HepG2 (cell line): ENCODE results near the gene CADM2. TPM values are rescaled to one million over a fixed set of nuclear protein-coding genes. Genes with fewer than 3 reads are reported as not detected.
A peak's percentile ranks its signal among the peaks of the same experiment; 100 is the strongest.

Experiments
- ATAC-seq: fragments of 200-7000 bp; cut with Tn5 transposase; 3 replicates; pipeline ENCODE4 v1.9.1; 2020; ENCODE audit warnings: mild to moderate bottlenecking, moderate library complexity
- BruUV-seq: library from RNA; stranded (reverse); fragments of 400-500 nt; replicated peaks from 2 replicates; lab custom pipeline; 2021; lab: Mats Ljungman, UMichigan
- CTCF ChIA-PET: fragments of 300-600 bp; formaldehyde crosslinking; extraction: SDS; loops from one replicate; lab custom pipeline; 2021; ENCODE audit warnings: low total read pairs, inconsistent platforms, low intra/inter-chr PET ratio; lab: Yijun Ruan, JAX
- POLR2A ChIA-PET: fragments of 350-600 bp; sonication (Branson Sonifier 250); formaldehyde crosslinking; loops from one replicate; lab custom pipeline; 2020; ENCODE audit warnings: antibody characterized with exemption, inconsistent platforms; lab: Yijun Ruan, JAX
- DNase-seq: peaks from one replicate; pipeline ENCODE4 v3.0.0-alpha.2; 2015; ENCODE audit warnings: low spot score
- FAIRE-seq: peaks from 3 replicates; lab custom pipeline; 2011; peaks lifted over from hg19 to GRCh38; lab: Jason Lieb, UNC
- H2AFZ ChIP-seq: one replicate; pipeline ENCODE4 v1.6.1; 2011; ENCODE audit warnings: low read length, inconsistent platforms
- H3K27ac ChIP-seq: fragments of 300-600 bp; 3 replicates; pipeline ENCODE4 v1.8.0; 2011; ENCODE audit warnings: mixed run types, mild to moderate bottlenecking, mixed read lengths, low read length, inconsistent platforms; ENCODE audit not compliant: insufficient read depth; ENCODE audit errors: extremely low read length
- H3K27me3 ChIP-seq, 2 experiments: fragments of 200-600 bp in 1 of 2; 2 replicates in 1 of 2; 3 replicates in 1 of 2; pipeline versions ENCODE4 v1.6.0 to v1.8.0; 2011; ENCODE audit warnings: low read length in 2 of 2, mild to moderate bottlenecking in 2 of 2, moderate library complexity in 2 of 2, inconsistent platforms in 1 of 2; ENCODE audit not compliant: insufficient read depth in 2 of 2, control insufficient read depth in 1 of 2
- H3K36me3 ChIP-seq, 2 experiments: fragments of 200-600 bp in 1 of 2; replicated peaks in 1 of 2; 2 replicates in 1 of 2; 3 replicates in 1 of 2; pipeline versions ENCODE4 v1.5.1 to v1.8.0; 2011; ENCODE audit warnings: low read length in 2 of 2, inconsistent platforms in 1 of 2; ENCODE audit not compliant: insufficient read depth in 2 of 2, control insufficient read depth in 1 of 2
- H3K4me1 ChIP-seq: 2 replicates; pipeline ENCODE4 v1.5.1; 2012; ENCODE audit warnings: low read length, inconsistent platforms; ENCODE audit not compliant: insufficient read depth
- H3K4me2 ChIP-seq: 2 replicates; pipeline ENCODE4 v1.6.0; 2011; ENCODE audit warnings: low read depth, low read length, inconsistent platforms
- H3K4me3 ChIP-seq, 3 experiments: fragments of 200-600 bp in 1 of 3; sonication (generic), shearing (Covaris generic) in 1 of 3; replicated peaks in 1 of 3; 2 replicates each; pipeline ENCODE4 v1.5.1; 2011 to 2016; ENCODE audit warnings: low read length in 3 of 3, inconsistent platforms in 2 of 3, low read depth in 2 of 3, mild to moderate bottlenecking in 2 of 3, control low read depth in 1 of 3, mixed read lengths in 1 of 3; ENCODE audit not compliant: insufficient read depth in 1 of 3
- H3K79me2 ChIP-seq: one replicate; pipeline ENCODE4 v1.6.1; 2011; ENCODE audit warnings: low read length, inconsistent platforms; ENCODE audit not compliant: insufficient read depth
- H3K9ac ChIP-seq: 2 replicates; pipeline ENCODE4 v1.6.0; 2011; ENCODE audit warnings: mild to moderate bottlenecking, low read depth, low read length, inconsistent platforms; ENCODE audit not compliant: insufficient read depth
- H3K9me3 ChIP-seq: 2 replicates; pipeline ENCODE4 v1.5.1; 2012; ENCODE audit warnings: mild to moderate bottlenecking, low read length
- H4K20me1 ChIP-seq: 2 replicates; pipeline ENCODE4 v1.6.0; 2011; ENCODE audit warnings: inconsistent platforms, mild to moderate bottlenecking, low read length, moderate library complexity; ENCODE audit not compliant: insufficient read depth
- KAT8 ChIP-seq: IDR thresholded peaks from 2 replicates; pipeline ENCODE4 v1.6.1; 2016; ENCODE audit warnings: missing genetic modification reagents, missing compliant biosample characterization
- MAFF ChIP-seq: IDR thresholded peaks from 2 replicates; pipeline ENCODE4 v1.6.1; 2011; ENCODE audit warnings: low read depth, low read length, improper control_type of control experiment
- MAFK ChIP-seq, 2 experiments: IDR thresholded peaks in 1 of 2; conservative IDR thresholded peaks in 1 of 2; 2 replicates each; pipeline ENCODE4 v1.6.1; 2011; ENCODE audit warnings: improper control_type of control experiment in 2 of 2, low read length in 2 of 2
- SETDB1 ChIP-seq: sonication (generic); formaldehyde crosslinking; IDR thresholded peaks from 2 replicates; pipeline ENCODE4 v1.5.1; 2020; ENCODE audit warnings: missing genetic modification reagents, mild to moderate bottlenecking, borderline replicate concordance
- ZFP37 ChIP-seq: sonication (generic); formaldehyde crosslinking; IDR thresholded peaks from 2 replicates; pipeline ENCODE4 v1.4.0; 2020; ENCODE audit warnings: missing genetic modification reagents, borderline replicate concordance
- ZNF124 ChIP-seq: sonication (generic); formaldehyde crosslinking; IDR thresholded peaks from 2 replicates; pipeline ENCODE4 v1.4.0; 2020; ENCODE audit warnings: missing genetic modification reagents
- ZNF251 ChIP-seq: sonication (generic); formaldehyde crosslinking; IDR thresholded peaks from 2 replicates; pipeline ENCODE4 v1.9.0; 2021; ENCODE audit warnings: mild to moderate bottlenecking, missing genetic modification reagents
- ZNF749 ChIP-seq: sonication (generic); formaldehyde crosslinking; IDR thresholded peaks from 2 replicates; pipeline ENCODE4 v1.8.0; 2022; ENCODE audit warnings: mild to moderate bottlenecking, missing genetic modification reagents, moderate library complexity, borderline replicate concordance
- ZNF788 ChIP-seq: sonication (generic); formaldehyde crosslinking; IDR thresholded peaks from 2 replicates; pipeline ENCODE4 v1.5.0; 2020; ENCODE audit warnings: mild to moderate bottlenecking, missing genetic modification reagents, borderline replicate concordance
- WGBS: methylation state at CpG from one replicate; pipeline ENCODE4 v1.1.6; 2017; ENCODE audit warnings: low lambda C conversion rate; 5-methylcytosine and 5-hydroxymethylcytosine counted together
- in situ Hi-C: cut with HindIII; loops from 2 replicates; pipeline ENCODE4 v1.10.0; 2017; ENCODE audit warnings: low pct_unique_long_range_greater_than_20kb; ENCODE audit not compliant: extremely low pct_ligation_motif_present
- intact Hi-C: fragments of 100-400 bp; cut with micrococcal nuclease; formaldehyde crosslinking; loops from one replicate; pipeline ENCODE4 v1.10.0; 2022; ENCODE audit not compliant: unreplicated experiment
- polyA plus RNA-seq, 8 experiments: library from polyadenylated mRNA; depleted of rRNA in 3 of 8; stranded (reverse) in 7 of 8; unstranded in 1 of 8; fragments of >200 nt; fragmentation: Illumina TruSeq in 4 of 8; extraction: Trizol in 4 of 8; gene quantifications; 2 replicates each; pipeline versions ENCODE4 v1.2.1 to v1.2.3, GENCODE V29; 2011 to 2016; ENCODE audit warnings: low read depth in 4 of 8, missing spikeins in 1 of 8, mixed read lengths in 1 of 8; ENCODE audit not compliant: insufficient read depth in 1 of 8
- total RNA-seq, 5 experiments: library from RNA; depleted of rRNA; stranded (reverse); fragments of >200 nt; fragmentation: Illumina TruSeq; extraction: Trizol; gene quantifications; 2 replicates each; pipeline ENCODE4 v1.2.3, GENCODE V29; 2016; ENCODE audit warnings: low read depth in 1 of 5
- TF ChIP-seq, protein P1 (sequence below): sonication (generic); formaldehyde crosslinking; IDR thresholded peaks from 2 replicates; pipeline ENCODE4 v1.4.0; 2020; ENCODE audit warnings: missing genetic modification reagents
- TF ChIP-seq, protein P2 (sequence below): sonication (generic); formaldehyde crosslinking; conservative IDR thresholded peaks from 2 replicates; pipeline ENCODE4 v1.4.0; 2020; ENCODE audit warnings: mild to moderate bottlenecking, missing genetic modification reagents, moderate library complexity

Gene CADM2
- total and polyA plus RNA-seq, 2 of the 13 experiments (the other 11 are each of a cell fraction or from before 2014, with no cell fraction given), result not detected

DNA sequence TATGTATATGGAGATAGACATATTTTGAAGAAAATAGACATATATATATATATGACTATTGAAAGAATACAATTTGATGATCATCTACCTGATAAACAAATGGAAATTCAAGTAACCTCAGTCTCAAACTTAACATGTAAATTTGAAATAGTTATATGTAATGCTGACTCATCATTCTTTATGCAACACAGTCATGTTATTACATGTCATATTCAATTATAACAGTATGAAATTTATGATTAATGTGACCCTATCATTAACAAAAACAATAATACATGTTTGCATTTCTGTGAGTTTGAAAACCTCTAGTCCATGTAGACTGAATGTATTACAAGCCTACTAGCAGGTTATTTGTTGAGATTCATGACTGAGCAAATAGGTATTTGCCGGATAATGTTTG, 204.1 kb downstream of the CADM2 start:
- Histone ChIP-seq H3K79me2 (no peaks in the 10 kb centered on the region), H3K36me3 (no peaks in the 10 kb centered on the region), H3K4me1 (no peaks in the 10 kb centered on the region), H2AFZ (no peak overlapping the region), H4K20me1 (no peaks in the 10 kb centered on the region), H3K27ac (no peak overlapping the region), H3K9me3 (no peaks in the 10 kb centered on the region), H3K4me3 (no peak overlapping the region), H3K27me3 (no peaks in the 10 kb centered on the region), H3K4me2 (no peak overlapping the region), H3K9ac (no peak overlapping the region)
- in situ Hi-C loops (no loop called here), intact Hi-C loops (no loop called here)
- BruUV-seq, result no TSS peak
- ChIA-PET POLR2A (no interaction called here), CTCF (no interaction called here)
- peak; percentile 98 to 100 for TF ChIP-seq MAFK (conservative IDR thresholded peaks at IDR 0.05 in 1 of 2, IDR thresholded peaks at IDR 0.05 in 1 of 2; ENCODE audit: low read length in 2 of 2)
- TF ChIP-seq, protein P1, sequence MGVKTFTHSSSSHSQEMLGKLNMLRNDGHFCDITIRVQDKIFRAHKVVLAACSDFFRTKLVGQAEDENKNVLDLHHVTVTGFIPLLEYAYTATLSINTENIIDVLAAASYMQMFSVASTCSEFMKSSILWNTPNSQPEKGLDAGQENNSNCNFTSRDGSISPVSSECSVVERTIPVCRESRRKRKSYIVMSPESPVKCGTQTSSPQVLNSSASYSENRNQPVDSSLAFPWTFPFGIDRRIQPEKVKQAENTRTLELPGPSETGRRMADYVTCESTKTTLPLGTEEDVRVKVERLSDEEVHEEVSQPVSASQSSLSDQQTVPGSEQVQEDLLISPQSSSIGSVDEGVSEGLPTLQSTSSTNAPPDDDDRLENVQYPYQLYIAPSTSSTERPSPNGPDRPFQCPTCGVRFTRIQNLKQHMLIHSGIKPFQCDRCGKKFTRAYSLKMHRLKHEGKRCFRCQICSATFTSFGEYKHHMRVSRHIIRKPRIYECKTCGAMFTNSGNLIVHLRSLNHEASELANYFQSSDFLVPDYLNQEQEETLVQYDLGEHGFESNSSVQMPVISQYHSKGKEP (CRISPR knock-in tag), result no peak
- TF ChIP-seq ZNF251 (CRISPR knock-in tag), result no peak
- no peak for TF ChIP-seq KAT8 (CRISPR knock-in tag)
- TF ChIP-seq, protein P2, sequence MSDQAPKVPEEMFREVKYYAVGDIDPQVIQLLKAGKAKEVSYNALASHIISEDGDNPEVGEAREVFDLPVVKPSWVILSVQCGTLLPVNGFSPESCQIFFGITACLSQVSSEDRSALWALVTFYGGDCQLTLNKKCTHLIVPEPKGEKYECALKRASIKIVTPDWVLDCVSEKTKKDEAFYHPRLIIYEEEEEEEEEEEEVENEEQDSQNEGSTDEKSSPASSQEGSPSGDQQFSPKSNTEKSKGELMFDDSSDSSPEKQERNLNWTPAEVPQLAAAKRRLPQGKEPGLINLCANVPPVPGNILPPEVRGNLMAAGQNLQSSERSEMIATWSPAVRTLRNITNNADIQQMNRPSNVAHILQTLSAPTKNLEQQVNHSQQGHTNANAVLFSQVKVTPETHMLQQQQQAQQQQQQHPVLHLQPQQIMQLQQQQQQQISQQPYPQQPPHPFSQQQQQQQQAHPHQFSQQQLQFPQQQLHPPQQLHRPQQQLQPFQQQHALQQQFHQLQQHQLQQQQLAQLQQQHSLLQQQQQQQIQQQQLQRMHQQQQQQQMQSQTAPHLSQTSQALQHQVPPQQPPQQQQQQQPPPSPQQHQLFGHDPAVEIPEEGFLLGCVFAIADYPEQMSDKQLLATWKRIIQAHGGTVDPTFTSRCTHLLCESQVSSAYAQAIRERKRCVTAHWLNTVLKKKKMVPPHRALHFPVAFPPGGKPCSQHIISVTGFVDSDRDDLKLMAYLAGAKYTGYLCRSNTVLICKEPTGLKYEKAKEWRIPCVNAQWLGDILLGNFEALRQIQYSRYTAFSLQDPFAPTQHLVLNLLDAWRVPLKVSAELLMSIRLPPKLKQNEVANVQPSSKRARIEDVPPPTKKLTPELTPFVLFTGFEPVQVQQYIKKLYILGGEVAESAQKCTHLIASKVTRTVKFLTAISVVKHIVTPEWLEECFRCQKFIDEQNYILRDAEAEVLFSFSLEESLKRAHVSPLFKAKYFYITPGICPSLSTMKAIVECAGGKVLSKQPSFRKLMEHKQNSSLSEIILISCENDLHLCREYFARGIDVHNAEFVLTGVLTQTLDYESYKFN (CRISPR knock-in tag), result no peak
- TF ChIP-seq SETDB1 (CRISPR knock-in tag), result no peak
- TF ChIP-seq ZNF124, result no peak
- TF ChIP-seq ZFP37, result no peak
- TF ChIP-seq ZNF749 (CRISPR knock-in tag), result no peak
- peak; percentile 99 for TF ChIP-seq MAFF
- no peak for TF ChIP-seq ZNF788 (CRISPR knock-in tag)
- FAIRE-seq (no peak), ATAC-seq (no peak), DNase-seq (no peak)
- WGBS, result 4% methylated on average over 1 of the region's 1 CpG
